GM19193 (cell line): ENCODE data around the gene SLC28A1.

ENCODE experiments used
- POLR2A ChIP-seq: IDR thresholded peaks from 4 replicates; pipeline ENCODE4 v1.6.1; 2011; ENCODE audit not compliant: insufficient read depth, insufficient read length; ENCODE audit errors: extremely low read depth

Gene SLC28A1

DNA sequence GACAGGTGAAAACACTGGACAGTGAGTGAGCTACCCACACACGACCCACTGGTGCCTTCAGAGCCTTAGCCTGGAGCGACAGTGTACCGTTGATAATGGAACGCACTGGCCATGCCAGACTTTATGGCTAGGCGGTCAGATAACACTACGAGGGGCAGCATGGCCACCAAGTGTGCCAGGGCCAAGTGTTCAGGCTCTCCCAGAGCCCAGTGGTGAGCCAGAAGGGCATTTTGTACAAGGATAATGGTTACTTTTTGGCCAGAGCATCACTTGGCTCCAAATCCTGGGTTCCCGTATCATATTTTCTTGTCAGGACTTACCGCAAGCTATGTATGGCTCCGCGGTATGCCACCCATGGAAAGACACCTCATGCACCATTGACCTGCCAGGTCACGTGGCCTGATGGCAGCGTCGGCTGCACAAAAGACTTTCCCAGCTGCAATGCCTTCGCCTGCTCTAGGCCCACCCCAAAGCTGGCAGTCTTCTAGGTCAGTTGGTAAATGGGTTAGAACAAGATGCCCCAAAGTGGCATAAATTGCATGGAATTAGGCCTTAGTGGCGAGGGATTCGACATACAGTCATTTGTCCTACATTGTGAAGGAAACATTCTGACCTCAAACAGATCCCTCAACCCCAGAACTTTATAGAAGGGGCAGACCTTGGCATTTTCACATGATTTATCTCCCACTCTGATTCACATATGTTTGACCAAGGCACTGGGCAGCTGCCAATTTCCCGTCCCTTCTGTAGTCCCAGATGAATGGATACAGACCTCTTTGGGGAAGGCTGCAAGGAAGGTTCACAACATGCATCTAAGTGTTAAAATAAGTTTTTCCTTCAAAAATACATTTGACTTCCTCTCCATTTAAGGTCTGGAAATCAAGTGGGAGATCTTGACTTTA, 12.2 kb upstream of the SLC28A1 start:
- TF ChIP-seq POLR2A, result no peak

- TF ChIP-seq POLR2A, result no peak
Measured at GRCh38 chr15:84873997-84874396, 10.5 kb upstream of the SLC28A1 start.

DNA sequence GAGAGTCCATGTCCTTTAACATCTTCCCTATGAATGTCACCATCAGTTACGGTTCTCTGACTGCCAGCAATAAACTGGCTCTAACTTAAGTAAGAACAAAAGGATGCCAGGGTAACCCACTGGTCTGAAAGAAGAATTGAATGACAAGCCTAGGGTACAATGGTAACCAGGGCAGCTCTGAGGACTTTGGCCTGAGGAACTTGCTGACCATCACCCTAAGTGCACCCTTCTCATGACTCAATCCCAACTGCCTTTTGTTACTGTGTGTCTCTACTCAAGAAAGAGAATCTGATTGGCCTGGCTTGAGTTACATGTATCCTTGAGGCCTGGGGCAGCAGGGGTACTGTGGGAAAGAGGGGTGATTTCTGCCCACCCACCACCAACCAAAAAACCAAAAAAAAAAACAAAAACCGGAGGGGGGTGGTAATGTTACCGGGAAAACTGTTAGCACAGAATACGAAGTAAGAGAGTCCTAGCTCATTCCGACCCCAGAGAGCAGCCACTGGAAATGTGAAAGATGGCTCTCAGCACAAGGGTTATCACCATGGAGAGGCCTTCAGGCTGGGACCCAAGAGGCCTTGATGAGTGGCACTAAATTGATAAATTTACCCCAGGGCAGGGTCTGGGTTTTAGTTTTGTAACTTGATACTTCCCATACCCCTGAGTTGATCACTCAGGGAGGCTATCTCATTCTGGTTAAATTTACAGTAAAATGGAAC, 9.3 kb upstream of the SLC28A1 start:
- TF ChIP-seq POLR2A, result no peak

- TF ChIP-seq POLR2A, result no peak
Measured at GRCh38 chr15:84876269-84876668, 8.2 kb upstream of the SLC28A1 start.

- TF ChIP-seq POLR2A, result no peak
Measured at GRCh38 chr15:84878504-84878903, 6.0 kb upstream of the SLC28A1 start.

DNA sequence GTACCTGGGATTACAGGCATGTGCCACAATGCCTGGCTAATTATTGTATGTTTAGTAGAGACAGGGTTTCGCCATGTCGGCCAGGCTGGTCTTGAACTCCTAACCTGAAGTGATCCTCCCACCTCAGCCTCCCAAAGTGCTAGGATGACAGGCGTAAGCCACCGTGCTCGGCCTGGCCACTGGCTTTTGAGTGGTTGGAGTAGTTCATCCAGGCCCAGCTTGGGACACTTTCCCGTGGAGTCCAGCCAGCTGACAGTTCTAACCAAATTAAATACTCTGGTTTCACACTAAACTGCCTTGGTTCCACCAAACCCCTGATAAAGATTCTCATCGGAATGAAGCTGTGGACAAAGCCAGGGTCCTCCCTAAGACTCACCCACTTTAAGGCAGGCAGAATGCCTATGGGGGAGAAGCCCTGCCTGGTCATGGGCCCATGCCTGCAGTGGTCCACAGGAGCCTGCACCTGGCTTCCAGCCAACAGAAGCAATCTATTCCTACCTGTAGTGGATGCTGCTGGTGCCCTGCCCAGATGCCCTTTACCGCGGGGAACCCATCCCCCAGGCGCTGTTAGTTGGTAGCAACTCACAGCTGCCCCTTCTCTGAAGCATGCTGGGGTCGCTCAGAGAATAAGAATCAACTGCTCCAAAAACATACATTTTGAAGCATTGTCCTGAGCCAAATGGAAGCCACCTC, 5.2 kb upstream of the SLC28A1 start:
- no peak for TF ChIP-seq POLR2A

DNA sequence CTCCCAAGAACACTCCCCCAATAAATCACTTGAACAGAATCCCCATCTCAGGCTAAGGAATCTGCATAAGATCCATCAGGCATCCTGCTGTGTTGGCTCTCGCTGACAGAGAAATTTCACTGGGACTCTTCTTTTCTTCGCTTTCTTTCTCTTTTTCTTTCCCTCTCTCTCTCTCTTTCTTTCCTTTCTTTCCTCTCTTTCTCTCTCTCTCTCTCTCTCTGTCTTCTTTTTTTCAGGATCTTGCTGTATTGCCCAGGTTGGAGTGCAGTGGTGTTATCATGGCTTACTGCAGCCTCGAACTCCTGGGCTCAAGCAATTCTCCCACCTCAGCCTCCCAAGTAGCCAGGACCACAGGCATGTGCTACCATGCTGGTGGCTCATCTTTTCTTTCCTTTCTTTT, 4.5 kb upstream of the SLC28A1 start:
- no peak for TF ChIP-seq POLR2A

DNA sequence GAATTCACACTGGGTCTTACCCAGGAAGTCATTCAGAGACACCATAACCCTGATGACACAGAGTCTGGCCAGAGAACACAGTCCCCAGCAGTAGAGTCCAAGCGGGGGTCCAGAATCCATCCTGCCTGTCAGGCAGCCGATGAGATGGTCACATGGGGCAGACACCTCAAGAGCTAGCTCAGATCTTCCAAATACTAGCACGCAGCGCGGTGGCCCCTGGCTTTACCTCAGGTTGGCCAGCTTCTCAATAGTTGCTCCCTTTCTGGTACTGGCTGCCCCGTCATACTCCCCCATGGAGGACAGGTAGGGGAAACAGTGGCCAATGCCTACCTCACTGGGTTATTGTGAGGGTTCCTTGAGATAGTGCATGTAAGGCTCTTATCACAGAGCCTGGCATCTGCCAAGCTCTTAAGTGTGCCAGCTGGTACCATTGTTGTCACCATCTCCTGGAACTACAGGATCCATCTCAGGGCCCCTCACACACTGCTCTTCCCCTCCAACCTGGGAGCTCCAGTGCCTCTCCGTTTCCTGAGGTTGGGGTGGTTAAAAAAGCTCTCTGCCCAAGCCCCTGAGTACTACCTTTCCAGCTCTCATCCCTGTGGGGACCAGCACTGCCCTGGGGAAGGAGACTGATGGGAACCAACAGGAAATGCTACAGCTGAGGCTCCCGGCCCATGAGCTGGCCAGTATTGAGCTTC, 3.5 kb upstream of the SLC28A1 start:
- TF ChIP-seq POLR2A, result no peak

- no peak for TF ChIP-seq POLR2A
Measured at GRCh38 chr15:84881520-84881830, 3.0 kb upstream of the SLC28A1 start.

DNA sequence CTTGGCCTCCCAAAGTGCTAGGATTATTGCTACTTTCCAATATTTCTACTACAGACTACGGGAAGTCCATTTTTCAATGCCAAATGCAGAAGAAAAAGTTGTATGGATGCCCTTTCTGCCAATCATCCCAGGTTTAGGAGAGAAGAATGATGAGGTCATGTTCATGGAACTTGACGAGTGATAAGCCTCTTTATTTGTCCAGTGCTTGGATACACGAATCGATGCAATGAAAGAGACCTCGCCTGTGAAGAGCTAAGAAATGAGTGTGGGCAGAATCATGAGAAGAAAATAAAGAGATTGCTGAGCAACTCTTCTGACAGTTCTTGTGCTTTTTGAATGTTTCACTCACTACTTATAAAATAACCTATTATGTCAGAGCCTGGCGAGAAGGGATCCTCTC, 996 bp upstream of the SLC28A1 start:
- no peak for TF ChIP-seq POLR2A

GRCh38 chr15:84885801-84886200, 1.3 kb downstream of the SLC28A1 start:
- no peak for TF ChIP-seq POLR2A

- TF ChIP-seq POLR2A, result no peak
Measured at GRCh38 chr15:84886211-84886983, 1.9 kb downstream of the SLC28A1 start.

DNA sequence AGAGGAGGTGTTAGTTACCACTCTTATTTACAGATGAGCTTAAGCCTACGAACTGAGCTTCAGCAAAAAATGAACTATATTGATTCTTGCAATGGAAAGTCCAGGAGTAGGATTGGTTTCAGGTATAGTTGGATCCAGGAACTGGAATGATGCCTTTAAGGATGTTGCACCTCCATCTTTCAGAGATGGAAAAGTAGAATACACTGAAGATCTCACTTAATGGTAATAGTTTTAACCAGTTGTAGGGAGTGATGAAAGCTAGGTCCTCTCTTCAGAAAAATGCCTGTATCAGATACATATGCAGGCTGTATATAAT, 2.5 kb downstream of the SLC28A1 start:
- TF ChIP-seq POLR2A, result no peak

DNA sequence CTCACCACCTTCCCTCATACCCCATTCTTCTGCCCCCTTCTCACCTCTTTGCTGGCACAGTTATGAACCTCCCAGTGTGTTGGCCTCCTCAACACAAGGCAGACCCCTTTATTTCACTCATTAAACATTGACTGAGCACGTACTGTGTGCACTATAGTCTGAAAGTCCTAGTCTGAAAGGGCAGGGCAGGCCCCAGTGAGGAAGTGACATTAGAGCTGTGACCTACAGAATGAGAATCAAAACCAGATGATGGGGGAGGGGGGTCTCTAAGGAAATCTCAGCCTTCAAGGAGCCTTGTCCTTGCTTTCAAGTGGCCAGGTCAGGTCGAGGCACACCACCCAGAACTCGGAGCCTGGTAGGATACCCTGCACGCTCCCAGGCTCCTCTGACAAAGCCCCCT, 3.5 kb downstream of the SLC28A1 start:
- TF ChIP-seq POLR2A, result no peak

DNA sequence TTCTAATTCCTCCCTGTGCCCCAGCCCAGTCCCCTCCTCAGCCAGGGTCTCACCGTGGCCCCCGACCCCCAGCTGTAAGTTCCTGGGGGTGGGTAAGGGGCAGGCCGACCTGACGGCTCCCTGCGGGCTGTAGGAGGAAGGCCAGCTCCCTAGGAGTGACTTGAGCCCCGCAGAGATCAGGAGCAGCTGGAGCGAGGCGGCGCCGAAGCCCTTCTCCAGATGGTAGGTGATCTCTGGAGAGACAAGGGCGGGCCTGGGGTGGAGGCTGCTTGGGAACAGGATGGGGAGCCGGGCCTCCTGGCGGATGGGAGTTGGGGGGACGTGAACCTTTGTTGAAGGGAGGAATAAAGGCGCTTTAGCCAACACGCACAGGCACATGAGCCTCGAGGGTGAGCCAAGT, 4.2 kb downstream of the SLC28A1 start:
- TF ChIP-seq POLR2A, result no peak

DNA sequence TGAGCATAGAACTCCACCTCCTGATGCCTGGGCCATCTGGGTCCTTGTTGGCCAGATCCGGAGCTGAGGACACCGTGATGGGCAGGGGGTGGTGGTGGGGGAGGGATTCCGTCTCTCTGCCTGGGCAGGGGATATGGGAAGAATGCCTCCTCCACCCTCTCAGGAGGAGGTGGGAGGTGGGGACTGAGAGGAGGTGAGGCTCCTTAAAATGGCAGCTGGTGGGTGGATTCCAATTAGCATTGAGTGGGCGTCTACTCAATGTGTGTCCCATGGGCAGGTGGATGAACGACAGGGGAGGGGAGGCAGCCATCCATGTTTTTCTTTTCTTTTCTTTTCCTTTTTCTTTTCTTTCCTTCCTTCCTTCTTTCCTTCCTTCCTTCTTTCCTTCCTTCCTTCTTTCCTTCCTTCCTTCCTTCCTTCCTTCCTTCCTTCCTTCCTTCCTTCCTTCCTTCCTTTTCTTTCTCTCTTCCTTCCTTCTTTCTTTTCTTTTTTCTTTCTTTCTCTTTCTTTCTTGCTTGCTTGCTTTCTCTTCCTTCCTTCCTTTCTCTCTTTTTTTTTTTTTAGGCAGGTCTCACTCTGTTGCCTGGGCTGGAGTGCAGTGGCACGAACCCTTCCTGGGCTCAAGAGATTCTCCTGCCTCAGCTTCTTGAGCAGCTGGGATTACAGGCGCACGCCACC, 5.0 kb downstream of the SLC28A1 start:
- no peak for TF ChIP-seq POLR2A
